Stomach smooth muscle (tissue), 2 donors: ENCODE measurements around the gene PIGM.

Experiments
- H3K27ac ChIP-seq: one replicate; pipeline ENCODE4 v1.7.0; 2013; ENCODE audit warnings: mild to moderate bottlenecking, low read length, inconsistent platforms
- H3K27me3 ChIP-seq, 2 donors: one replicate each; pipeline ENCODE4 v1.7.0; 2013; ENCODE audit warnings: low read length in 2 of 2; ENCODE audit not compliant: insufficient read depth in 2 of 2, control insufficient read depth in 1 of 2
- H3K36me3 ChIP-seq, 2 donors: one replicate each; pipeline ENCODE4 v1.7.0; 2013; ENCODE audit warnings: low read length in 2 of 2; ENCODE audit not compliant: control insufficient read depth in 2 of 2, insufficient read depth in 2 of 2
- H3K4me1 ChIP-seq: one replicate; pipeline ENCODE4 v1.7.0; 2013; ENCODE audit warnings: low read length; ENCODE audit not compliant: control insufficient read depth, insufficient read depth
- H3K4me3 ChIP-seq, 2 donors: one replicate each; pipeline ENCODE4 v1.7.0; 2013; ENCODE audit warnings: low read length in 2 of 2
- H3K9ac ChIP-seq, 2 donors: one replicate each; pipeline ENCODE4 v1.7.0; 2013; ENCODE audit warnings: low read length in 2 of 2, mild to moderate bottlenecking in 1 of 2
- H3K9me3 ChIP-seq, 2 donors: one replicate each; pipeline ENCODE4 v1.7.0; 2013; ENCODE audit warnings: low read length in 2 of 2; ENCODE audit not compliant: control insufficient read depth in 2 of 2
- donor health status: healthy.
- donor health status: Pancreatic carcinoma.

PIGM gene

GRCh38 chr1:159986531-159986930 lies 45.3 kb downstream of the PIGM start:
- no peaks in the 10 kb centered on the region for H3K36me3 ChIP-seq
- no peak overlapping the region for H3K4me3 ChIP-seq
- H3K27ac ChIP-seq, result no peak overlapping the region
- no peaks in the 10 kb centered on the region for H3K9me3 ChIP-seq
- peaks cover 3 to 5% of the 10 kb centered on the region in 2 donors for H3K27me3 ChIP-seq
- no peaks in the 10 kb centered on the region for H3K4me1 ChIP-seq
- H3K9ac ChIP-seq, result no peak overlapping the region

DNA sequence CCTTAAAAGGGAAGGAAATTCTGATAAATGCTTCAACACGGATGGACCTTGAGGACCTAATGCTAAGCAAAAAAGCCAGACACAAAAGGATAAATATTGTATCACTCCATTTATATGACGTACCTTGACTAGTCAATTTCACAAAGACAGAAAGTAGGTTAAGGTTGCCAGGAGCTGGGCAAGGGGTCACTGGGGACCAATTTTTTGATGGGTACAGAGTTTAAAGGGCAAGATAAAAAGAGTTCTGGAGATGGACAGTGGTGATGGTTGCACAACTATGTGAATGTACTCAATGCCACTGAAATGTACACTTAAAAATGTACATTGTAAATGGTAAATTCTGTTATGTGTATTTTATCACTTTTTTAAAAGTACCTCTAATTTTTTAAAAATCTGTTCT lies 45.7 kb downstream of the PIGM start:
- Histone ChIP-seq H3K36me3 (no peaks in the 10 kb centered on the region), H3K9ac (no peak overlapping the region), H3K27me3 (peaks cover 3 to 5% of the 10 kb centered on the region in 2 donors), H3K9me3 (no peaks in the 10 kb centered on the region), H3K4me3 (no peak overlapping the region), H3K4me1 (no peaks in the 10 kb centered on the region), H3K27ac (no peak overlapping the region)

DNA sequence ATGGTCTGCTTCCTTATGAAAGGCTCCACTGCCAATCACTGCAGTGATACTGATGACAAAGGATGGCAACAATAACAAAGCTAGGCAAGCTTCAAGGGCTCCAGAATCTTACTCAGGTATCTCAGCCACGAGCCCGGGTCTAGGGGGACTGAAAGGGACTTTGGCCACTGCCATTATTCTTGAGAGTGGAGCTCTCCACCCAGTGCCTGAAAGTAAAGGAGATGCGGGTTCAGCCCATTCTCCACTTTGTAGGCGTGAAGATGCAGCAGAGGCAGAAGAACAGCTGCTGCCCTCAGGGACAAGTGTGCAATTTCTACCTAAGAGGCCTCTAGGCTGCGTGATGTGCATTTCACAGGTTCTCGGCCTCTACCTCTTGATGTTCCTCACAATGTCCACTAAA lies 46.3 kb downstream of the PIGM start:
- H3K36me3 ChIP-seq, result no peaks in the 10 kb centered on the region
- H3K27ac ChIP-seq, result no peak overlapping the region
- no peak overlapping the region for H3K4me3 ChIP-seq
- H3K9ac ChIP-seq, result no peak overlapping the region
- H3K27me3 ChIP-seq, result peaks cover 3 to 5% of the 10 kb centered on the region in 2 donors
- no peaks in the 10 kb centered on the region for H3K9me3 ChIP-seq
- no peaks in the 10 kb centered on the region for H3K4me1 ChIP-seq

- Histone ChIP-seq H3K27me3 (peaks cover 3 to 5% of the 10 kb centered on the region in 2 donors), H3K4me1 (peaks cover 2% of the 10 kb centered on the region), H3K27ac (no peak overlapping the region), H3K36me3 (no peaks in the 10 kb centered on the region), H3K4me3 (no peak overlapping the region), H3K9me3 (no peaks in the 10 kb centered on the region), H3K9ac (no peak overlapping the region)
Observed at GRCh38 chr1:159983681-159984080, 48.1 kb downstream of the PIGM start.

DNA sequence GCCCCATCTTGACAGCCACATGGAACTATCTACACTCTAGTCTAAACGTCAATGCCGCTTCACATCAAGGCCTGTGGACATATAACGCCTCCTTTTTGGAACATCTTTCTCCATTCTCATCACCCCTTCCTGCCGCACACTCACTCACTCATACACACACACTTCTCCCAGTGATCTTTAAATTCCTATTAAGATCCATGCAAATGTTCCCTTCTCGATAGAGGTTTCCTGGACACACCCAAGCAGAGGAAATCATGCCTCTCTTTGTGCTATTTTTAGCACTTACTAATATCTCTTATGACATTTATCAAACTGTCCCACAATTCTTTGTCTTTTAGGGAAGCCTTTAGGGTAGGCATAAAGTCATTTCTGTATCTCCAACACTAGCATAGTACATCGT lies 49.5 kb downstream of the PIGM start:
- no peaks in the 10 kb centered on the region for H3K9me3 ChIP-seq
- H3K9ac ChIP-seq, result no peak overlapping the region
- H3K27me3 ChIP-seq, result peaks cover 0 to 3% of the 10 kb centered on the region in 2 donors
- H3K4me3 ChIP-seq, result no peak overlapping the region
- no peaks in the 10 kb centered on the region for H3K36me3 ChIP-seq
- H3K4me1 ChIP-seq, result peaks cover 2% of the 10 kb centered on the region
- H3K27ac ChIP-seq, result no peak overlapping the region

DNA sequence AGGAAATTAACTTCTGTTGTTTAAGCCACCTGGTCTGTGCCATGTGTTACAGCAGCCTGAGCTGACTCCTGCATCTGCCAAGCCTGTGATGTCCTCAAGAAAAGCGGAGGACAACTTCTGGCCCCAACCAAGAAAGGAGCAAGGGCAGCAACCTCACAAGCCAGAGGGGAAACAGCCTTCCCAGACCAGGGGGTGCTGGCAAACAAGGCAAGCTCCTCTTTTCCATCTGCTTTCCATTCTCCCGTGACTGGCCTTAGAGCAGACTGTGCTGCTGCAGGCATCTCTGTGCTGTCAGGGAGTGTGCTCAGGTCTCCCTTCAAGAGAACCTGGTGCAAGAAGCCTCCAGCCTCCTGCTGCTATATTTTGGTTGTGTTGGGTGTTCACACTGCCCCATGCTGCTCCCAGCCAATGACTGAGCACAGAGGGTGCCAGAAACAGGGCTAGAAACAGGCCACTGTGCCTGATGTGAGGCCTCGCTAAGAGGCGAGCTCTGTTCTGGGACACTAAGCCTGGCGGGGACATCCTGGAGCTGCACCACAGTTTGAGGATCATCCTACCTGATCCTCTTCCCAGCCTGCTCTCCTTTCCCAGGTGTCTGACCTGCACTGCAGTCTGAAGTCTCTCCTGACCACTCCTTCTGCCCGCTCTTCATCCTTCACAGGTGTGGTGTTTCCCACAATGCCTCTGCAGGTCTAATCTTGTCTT lies 50.3 kb downstream of the PIGM start:
- H3K9ac ChIP-seq, result no peak overlapping the region
- H3K9me3 ChIP-seq, result no peaks in the 10 kb centered on the region
- H3K27ac ChIP-seq, result no peak overlapping the region
- H3K36me3 ChIP-seq, result no peaks in the 10 kb centered on the region
- peaks cover 2% of the 10 kb centered on the region for H3K4me1 ChIP-seq
- H3K27me3 ChIP-seq, result peaks cover 0 to 3% of the 10 kb centered on the region in 2 donors
- no peak overlapping the region for H3K4me3 ChIP-seq

- Histone ChIP-seq H3K4me3 (no peak overlapping the region), H3K27me3 (peaks cover 0 to 3% of the 10 kb centered on the region in 2 donors), H3K27ac (no peak overlapping the region), H3K9me3 (no peaks in the 10 kb centered on the region), H3K4me1 (peaks cover 2% of the 10 kb centered on the region), H3K36me3 (no peaks in the 10 kb centered on the region), H3K9ac (no peak overlapping the region)
Observed at GRCh38 chr1:159980786-159981185, 51.0 kb downstream of the PIGM start.

GRCh38 chr1:159980076-159980475 lies 51.7 kb downstream of the PIGM start:
- Histone ChIP-seq H3K36me3 (no peaks in the 10 kb centered on the region), H3K27me3 (peaks cover 0 to 3% of the 10 kb centered on the region in 2 donors), H3K9ac (no peak overlapping the region), H3K4me3 (no peak overlapping the region), H3K4me1 (peaks cover 2% of the 10 kb centered on the region), H3K9me3 (no peaks in the 10 kb centered on the region), H3K27ac (no peak overlapping the region)

DNA sequence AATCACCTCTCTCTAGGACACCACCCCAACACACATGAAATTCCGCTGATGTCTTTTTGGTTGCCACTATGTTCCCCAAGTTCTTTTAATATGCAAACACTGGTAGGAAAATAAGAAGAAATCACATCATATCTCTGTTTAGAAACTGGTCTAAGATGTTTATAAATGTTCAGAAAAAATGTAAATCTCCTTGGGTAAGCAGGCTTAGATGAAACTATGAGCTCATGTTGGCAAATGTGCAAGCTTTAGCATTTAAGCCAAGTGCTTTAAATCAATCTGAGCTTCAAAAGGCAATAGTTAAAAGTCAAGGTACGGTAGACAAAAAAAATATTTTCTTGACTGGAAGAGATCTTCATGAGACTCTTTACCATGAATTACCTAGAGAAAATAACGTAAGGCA lies 52.5 kb downstream of the PIGM start:
- H3K27me3 ChIP-seq, result peaks cover 0 to 3% of the 10 kb centered on the region in 2 donors
- H3K4me1 ChIP-seq, result peaks cover 2% of the 10 kb centered on the region
- H3K36me3 ChIP-seq, result no peaks in the 10 kb centered on the region
- no peaks in the 10 kb centered on the region for H3K9me3 ChIP-seq
- H3K27ac ChIP-seq, result no peak overlapping the region
- H3K9ac ChIP-seq, result no peak overlapping the region
- H3K4me3 ChIP-seq, result no peak overlapping the region

GRCh38 chr1:159978107-159978398 lies 53.7 kb downstream of the PIGM start:
- Histone ChIP-seq H3K4me3 (no peak overlapping the region), H3K27me3 (no peaks in the 10 kb centered on the region), H3K9me3 (no peaks in the 10 kb centered on the region), H3K27ac (no peak overlapping the region), H3K4me1 (peaks cover 2% of the 10 kb centered on the region), H3K9ac (no peak overlapping the region), H3K36me3 (no peaks in the 10 kb centered on the region)

- H3K36me3 ChIP-seq, result no peaks in the 10 kb centered on the region
- H3K27me3 ChIP-seq, result no peaks in the 10 kb centered on the region
- H3K9me3 ChIP-seq, result no peaks in the 10 kb centered on the region
- H3K27ac ChIP-seq, result no peak overlapping the region
- no peak overlapping the region for H3K4me3 ChIP-seq
- H3K4me1 ChIP-seq, result peaks cover 2% of the 10 kb centered on the region
- H3K9ac ChIP-seq, result no peak overlapping the region
Observed at GRCh38 chr1:159977364-159978106, 54.3 kb downstream of the PIGM start.
